Measurements from ENCODE around the gene HSPBAP1.

GRCh38 chr3:122825460-122825859 lies 31.8 kb upstream of the HSPBAP1 start:
- no peak for TF ChIP-seq CTCF (IDR thresholded peaks at IDR 0.05)
- no peak for TF ChIP-seq POLR2A (IDR thresholded peaks at IDR 0.05)
- TF ChIP-seq EP300 (IDR thresholded peaks at IDR 0.05) = no peak

Data from upper lobe of left lung (tissue), 4 donors.